H1 (cell line): Measurements from ENCODE around the gene CBL. TPM values are rescaled to one million over a fixed set of nuclear protein-coding genes. Genes with fewer than 3 reads are reported as not detected.

Source experiments
- CTCF ChIA-PET: fragments of 300-600 bp; sonication (Branson Sonifier 250); formaldehyde crosslinking; loops from one replicate; lab custom pipeline; 2021; ENCODE audit not compliant: partially characterized antibody; lab: Charles Lee
- POLR2A ChIA-PET: fragments of 300-600 bp; sonication (Branson Sonifier 250); formaldehyde crosslinking; loops from one replicate; lab custom pipeline; 2021; ENCODE audit warnings: inconsistent platforms; ENCODE audit not compliant: partially characterized antibody; lab: Charles Lee
- DNase-seq, 2 experiments: peaks; one replicate each; pipeline versions ENCODE4 v3.0.0 to v3.0.0-alpha.2; 2010 to 2022; ENCODE audit warnings: low spot score in 2 of 2, low read depth in 1 of 2, mixed read lengths in 1 of 2
- FAIRE-seq: peaks from 2 replicates; lab custom pipeline; 2011; peaks lifted over from hg19 to GRCh38; lab: Jason Lieb, UNC
- H2AFZ ChIP-seq: 2 replicates; pipeline ENCODE4 v1.8.1; 2012; ENCODE audit warnings: low read length, inconsistent platforms
- H2AK5ac ChIP-seq: 2 replicates; pipeline ENCODE4 v1.6.1; 2013; ENCODE audit warnings: low read depth, low read length
- H2BK120ac ChIP-seq: replicated peaks from 2 replicates; pipeline ENCODE3; 2013; ENCODE audit warnings: low read depth, low read length, inconsistent platforms
- H2BK12ac ChIP-seq: 2 replicates; pipeline ENCODE4 v1.6.1; 2013; ENCODE audit warnings: low read depth, low read length
- H2BK15ac ChIP-seq: 2 replicates; pipeline ENCODE4 v1.6.1; 2013; ENCODE audit warnings: low read length
- H2BK20ac ChIP-seq: 2 replicates; pipeline ENCODE4 v1.6.1; 2013; ENCODE audit warnings: low read length
- H2BK5ac ChIP-seq: 2 replicates; pipeline ENCODE4 v1.6.1; 2013; ENCODE audit warnings: low read depth, low read length
- H3K14ac ChIP-seq: 2 replicates; pipeline ENCODE4 v1.6.1; 2013; ENCODE audit warnings: inconsistent platforms; ENCODE audit not compliant: insufficient read length
- H3K18ac ChIP-seq: 2 replicates; pipeline ENCODE4 v1.6.1; 2013; ENCODE audit warnings: low read length; ENCODE audit errors: extremely low read depth
- H3K23ac ChIP-seq: 2 replicates; pipeline ENCODE4 v1.6.1; 2013; ENCODE audit warnings: inconsistent platforms; ENCODE audit not compliant: insufficient read length
- H3K23me2 ChIP-seq: 2 replicates; pipeline ENCODE4 v1.6.1; 2013; ENCODE audit warnings: low read depth, low read length
- H3K27ac ChIP-seq: 2 replicates; pipeline ENCODE4 v1.6.1; 2011; ENCODE audit warnings: low read depth, low read length, inconsistent platforms
- H3K27me3 ChIP-seq, 4 experiments: replicated peaks in 1 of 4; 1 replicate in 1 of 4; 2 replicates in 3 of 4; pipeline versions ENCODE4 v1.6.1 to v1.8.1; 2011 to 2013; ENCODE audit warnings: low read length in 3 of 4, mild to moderate bottlenecking in 3 of 4, inconsistent platforms in 2 of 4, mixed read lengths in 2 of 4, moderate library complexity in 1 of 4; ENCODE audit not compliant: control insufficient read depth in 3 of 4, insufficient read depth in 3 of 4; ENCODE audit errors: extremely low read depth in 1 of 4
- H3K36me3 ChIP-seq, 4 experiments: 2 replicates each; pipeline versions ENCODE4 v1.6.1 to v1.8.1; 2011 to 2013; ENCODE audit warnings: mild to moderate bottlenecking in 4 of 4, low read length in 3 of 4, moderate library complexity in 2 of 4, control low read depth in 1 of 4, inconsistent platforms in 1 of 4; ENCODE audit not compliant: insufficient read depth in 4 of 4, control insufficient read depth in 2 of 4
- H3K4ac ChIP-seq: replicated peaks from 2 replicates; pipeline ENCODE3; 2013; ENCODE audit warnings: low read length, low read depth, mixed read lengths, inconsistent platforms; ENCODE audit not compliant: insufficient read length
- H3K4me1 ChIP-seq, 4 experiments: replicated peaks in 1 of 4; 1 replicate in 1 of 4; 2 replicates in 3 of 4; pipeline versions ENCODE4 v1.6.1 to v1.8.1; 2011 to 2013; ENCODE audit warnings: low read length in 3 of 4, inconsistent platforms in 2 of 4, mixed read lengths in 1 of 4; ENCODE audit not compliant: insufficient read depth in 4 of 4, control insufficient read depth in 3 of 4
- H3K4me2 ChIP-seq, 2 experiments: 2 replicates each; pipeline versions ENCODE4 v1.6.1 to v1.8.1; 2011 to 2013; ENCODE audit warnings: low read depth in 2 of 2, low read length in 2 of 2, control low read depth in 1 of 2, inconsistent platforms in 1 of 2, mild to moderate bottlenecking in 1 of 2; ENCODE audit not compliant: insufficient read depth in 1 of 2
- H3K4me3 ChIP-seq, 4 experiments: fragments of 200-600, 300-600 bp in 1 of 4; sonication (generic), shearing (Covaris generic), sonication (Bioruptor Twin) in 1 of 4; 2 replicates each; pipeline versions ENCODE4 v1.5.1 to v1.8.1; 2011 to 2016; ENCODE audit warnings: low read length in 4 of 4, low read depth in 3 of 4, control low read depth in 2 of 4, inconsistent platforms in 2 of 4, mild to moderate bottlenecking in 2 of 4, mixed read lengths in 1 of 4, moderate library complexity in 1 of 4; ENCODE audit not compliant: insufficient read depth in 2 of 4; ENCODE audit errors: extremely low read depth in 1 of 4
- H3K56ac ChIP-seq: replicated peaks from 2 replicates; pipeline ENCODE3; 2013; ENCODE audit warnings: low read depth, mild to moderate bottlenecking, mixed read lengths, low read length, inconsistent platforms; ENCODE audit not compliant: insufficient read length
- H3K79me1 ChIP-seq: 2 replicates; pipeline ENCODE4 v1.6.1; 2013; ENCODE audit warnings: low read depth, low read length, control low read depth
- H3K79me2 ChIP-seq, 2 experiments: 2 replicates each; pipeline versions ENCODE4 v1.6.1 to v1.8.1; 2012 to 2013; ENCODE audit warnings: low read length in 2 of 2, mild to moderate bottlenecking in 2 of 2, inconsistent platforms in 1 of 2; ENCODE audit not compliant: insufficient read depth in 2 of 2, control insufficient read depth in 1 of 2
- H3K9ac ChIP-seq, 4 experiments: replicated peaks in 1 of 4; 1 replicate in 1 of 4; 2 replicates in 3 of 4; pipeline versions ENCODE4 v1.6.1 to v1.8.1; 2011 to 2013; ENCODE audit warnings: low read depth in 3 of 4, low read length in 3 of 4, control low read depth in 2 of 4, mild to moderate bottlenecking in 2 of 4, moderate library complexity in 2 of 4, inconsistent platforms in 1 of 4; ENCODE audit errors: extremely low read depth in 1 of 4
- H3K9me3 ChIP-seq, 2 experiments: 2 replicates each; pipeline versions ENCODE4 v1.6.1 to v1.8.1; 2012 to 2013; ENCODE audit warnings: mild to moderate bottlenecking in 2 of 2, moderate library complexity in 2 of 2, control low read depth in 1 of 2, inconsistent platforms in 1 of 2, low read depth in 1 of 2, low read length in 1 of 2, mixed read lengths in 1 of 2; ENCODE audit not compliant: insufficient read depth in 2 of 2
- H4K20me1 ChIP-seq, 2 experiments: replicated peaks in 1 of 2; 2 replicates each; pipeline versions ENCODE3 to v1.8.1; 2011 to 2013; ENCODE audit warnings: inconsistent platforms in 2 of 2, low read length in 2 of 2, mild to moderate bottlenecking in 1 of 2; ENCODE audit not compliant: insufficient read depth in 2 of 2, control insufficient read depth in 1 of 2
- H4K5ac ChIP-seq: 2 replicates; pipeline ENCODE4 v1.6.1; 2013; ENCODE audit warnings: low read length, low read depth, mixed read lengths, inconsistent platforms; ENCODE audit not compliant: insufficient read length
- H4K8ac ChIP-seq: 2 replicates; pipeline ENCODE4 v1.8.0; 2013; ENCODE audit warnings: mild to moderate bottlenecking, moderate library complexity, low read length, inconsistent platforms; ENCODE audit not compliant: insufficient read depth; ENCODE audit errors: extremely low read depth
- H4K91ac ChIP-seq: replicated peaks from 2 replicates; pipeline ENCODE3; 2013; ENCODE audit warnings: low read length, mixed read lengths, inconsistent platforms; ENCODE audit not compliant: insufficient read length
- KDM1A ChIP-seq: fragments of 200-600, 300-600 bp; sonication (generic); IDR thresholded peaks from 2 replicates; pipeline ENCODE4 v1.7.1; 2016; ENCODE audit warnings: mild to moderate bottlenecking, low read length, borderline replicate concordance
- SIN3A ChIP-seq, 2 experiments: IDR thresholded peaks in 1 of 2; conservative IDR thresholded peaks in 1 of 2; 2 replicates each; pipeline ENCODE4 v1.6.1; 2011 to 2012; ENCODE audit warnings: low read length in 2 of 2, improper control_type of control experiment in 1 of 2, low read depth in 1 of 2, mild to moderate bottlenecking in 1 of 2
- SIX5 ChIP-seq: IDR thresholded peaks from 2 replicates; pipeline ENCODE4 v1.6.1; 2011; ENCODE audit warnings: mild to moderate bottlenecking, low read depth, low read length
- SRF ChIP-seq: IDR thresholded peaks from 2 replicates; pipeline ENCODE4 v1.6.1; 2011; ENCODE audit warnings: mild to moderate bottlenecking, low read depth, low read length, moderate library complexity
- TCF12 ChIP-seq: IDR thresholded peaks from 2 replicates; pipeline ENCODE4 v1.6.1; 2011; ENCODE audit warnings: low read depth, mild to moderate bottlenecking, low read length
- YY1 ChIP-seq: IDR thresholded peaks from 2 replicates; pipeline ENCODE4 v1.6.1; 2011; ENCODE audit warnings: low read depth, mild to moderate bottlenecking, low read length
- WGBS, 2 experiments: shearing (Covaris generic) in 1 of 2; methylation state at CpG; one replicate each; pipeline versions ENCODE4 v1.1.6 to v1.1.7; 2013 to 2015; ENCODE audit warnings: low lambda C conversion rate in 2 of 2, mixed read lengths in 2 of 2, inconsistent platforms in 1 of 2, low coverage in 1 of 2, missing lambda C conversion rate in 1 of 2; ENCODE audit not compliant: insufficient replicate concordance in 2 of 2, insufficient coverage in 1 of 2, insufficient read length in 1 of 2; ENCODE audit errors: extremely low coverage in 1 of 2, missing lambda C conversion rate in 1 of 2; 5-methylcytosine and 5-hydroxymethylcytosine counted together
- polyA plus RNA-seq, 7 experiments: library from polyadenylated mRNA; depleted of rRNA in 3 of 7; stranded (reverse) in 5 of 7; unstranded in 2 of 7; fragments of >200 nt in 5 of 7; fragments of 200-250 nt in 2 of 7; gene quantifications; 1 replicate in 5 of 7; 2 replicates in 1 of 7; 4 replicates in 1 of 7; pipeline versions ENCODE4 v1.2.1 to v1.2.3, GENCODE V29; 2011 to 2013; ENCODE audit warnings: missing spikeins in 2 of 7, mixed read lengths in 2 of 7
- total RNA-seq: library from RNA; stranded (reverse); fragmentation: NEBNext Ultra II Directional; extraction: Animal tissue kit (Norgen Biotek cat#: 25700); gene quantifications from 2 replicates; pipeline ENCODE4 v1.2.1, GENCODE V29; 2021

CBL gene
- total and polyA plus RNA-seq, 2 of the 8 experiments (the other 6 are each of a cell fraction or from before 2014, with no cell fraction given): 23.1 to 57.8 TPM

DNA sequence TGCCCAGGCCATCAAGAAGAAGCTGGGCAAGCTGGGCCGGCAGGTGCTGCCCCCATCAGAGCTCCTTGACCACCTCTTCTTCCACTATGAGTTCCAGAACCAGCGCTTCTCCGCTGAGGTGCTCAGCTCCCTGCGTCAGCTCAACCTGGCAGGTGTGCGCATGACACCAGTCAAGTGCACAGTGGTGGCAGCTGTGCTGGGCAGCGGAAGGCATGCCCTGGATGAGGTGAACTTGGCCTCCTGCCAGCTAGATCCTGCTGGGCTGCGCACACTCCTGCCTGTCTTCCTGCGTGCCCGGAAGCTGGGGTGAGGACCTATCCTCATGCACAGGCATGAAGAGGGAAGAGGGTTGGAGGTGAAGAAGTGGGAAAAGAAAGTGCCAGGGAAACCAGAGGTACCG lies 26.2 kb upstream of the CBL start:
- no peak overlapping the region for H3K23ac ChIP-seq
- 96% methylated on average over 10 of the region's 10 CpGs; no CpG with 5 or more reads in 1 of the 2 experiments for WGBS, 2 experiments
- POLR2A ChIA-PET: interaction anchor here (1.0 to 2.8 kb wide), 5 partner anchors 10 to 137 kb away, joined by 3 to 11 read pairs (median 3); partner anchors contain the start of gene NLRX1
- TF ChIP-seq TCF12 (no peak), YY1 (no peak), SRF (no peak), SIN3A (conservative IDR thresholded peaks at IDR 0.05 in 1 of 2, IDR thresholded peaks at IDR 0.05 in 1 of 2; ENCODE audit: low read depth in 1 of 2, low read length in 2 of 2) (no peak), SIX5 (no peak), KDM1A (no peak)

More for the DNA sequence above, 26.2 kb upstream of the CBL start:
- H2BK12ac ChIP-seq: no peak overlapping the region
- no peaks in the 10 kb centered on the region for H3K4me1 ChIP-seq
- H2BK5ac ChIP-seq: peak overlapping the region; percentile 18; the same call in 1 of the 2 replicates
- peaks cover 0 to 3% (median 0%) of the 10 kb centered on the region in 4 experiments; a peak in 2 of 8 replicates for H3K36me3 ChIP-seq
- no peak overlapping the region for H3K9ac ChIP-seq
- no peaks in the 10 kb centered on the region for H3K79me1 ChIP-seq
- FAIRE-seq (no peak), DNase-seq (no peak)
- no peak overlapping the region for H2AK5ac ChIP-seq
- H4K20me1 ChIP-seq: peaks cover 0 to 6% of the 10 kb centered on the region in 2 experiments
- H3K14ac ChIP-seq: no peak overlapping the region
- H2BK20ac ChIP-seq: no peak overlapping the region
- H2AFZ ChIP-seq: no peak overlapping the region
- H3K18ac ChIP-seq: no peak overlapping the region
- H3K56ac ChIP-seq: no peak overlapping the region
- no peak overlapping the region for H3K4me3 ChIP-seq
- no peak overlapping the region for H2BK15ac ChIP-seq
- no peaks in the 10 kb centered on the region for H3K79me2 ChIP-seq
- H4K5ac ChIP-seq: no peak overlapping the region
- H4K8ac ChIP-seq: no peak overlapping the region
- H3K27me3 ChIP-seq: no peaks in the 10 kb centered on the region
- no peak overlapping the region for H3K27ac ChIP-seq
- H2BK120ac ChIP-seq: no peak overlapping the region
- H4K91ac ChIP-seq: no peak overlapping the region
- H3K9me3 ChIP-seq: no peaks in the 10 kb centered on the region
- CTCF ChIA-PET: interaction anchor here (0.7 to 24.3 kb wide), 10 partner anchors 10 to 144 kb away, joined by 3 to 389 read pairs (median 4); partner anchors contain the start of gene ABCG4
- no peak overlapping the region for H3K4ac ChIP-seq
- H3K23me2 ChIP-seq: no peaks in the 10 kb centered on the region
- no peak overlapping the region for H3K4me2 ChIP-seq
